ENCODE data around the gene AMZ2.
"Not testable (repeated sequence)": the region's sequence is repeated elsewhere in the genome, so short reads cannot be mapped to it uniquely, and the experiment has no call there.

The AMZ2 gene

GRCh38 chr17:68210570-68211315 is 37.1 kb upstream of the AMZ2 start:
- Mint-ChIP-seq H3K4me3 (no peak overlapping the region), H3K27me3 (no peaks in the 10 kb centered on the region), H3K27ac (no peak overlapping the region), H3K36me3 (ENCODE audit: low read depth) (peaks cover 30% of the 10 kb centered on the region), H3K4me1 (ENCODE audit: low read depth) (peaks cover 42% of the 10 kb centered on the region), H3K9me3 (no peaks in the 10 kb centered on the region)

- H3K27ac Mint-ChIP-seq: peak overlapping the region; percentile 81
- H3K27me3 Mint-ChIP-seq, H3K9me3 Mint-ChIP-seq: not testable (repeated sequence)
- peaks cover 30% of the 10 kb centered on the region for H3K36me3 Mint-ChIP-seq (ENCODE audit: low read depth)
- peaks cover 29% of the 10 kb centered on the region for H3K4me1 Mint-ChIP-seq (ENCODE audit: low read depth)
- H3K4me3 Mint-ChIP-seq: peak overlapping the region; percentile 43
Observed at GRCh38 chr17:68213428-68214411, 34.1 kb upstream of the AMZ2 start.

GRCh38 chr17:68215453-68215852 is 32.4 kb upstream of the AMZ2 start:
- H3K27me3 Mint-ChIP-seq, H3K27ac Mint-ChIP-seq, H3K4me3 Mint-ChIP-seq, H3K9me3 Mint-ChIP-seq: not testable (repeated sequence)
- Mint-ChIP-seq H3K4me1 (ENCODE audit: low read depth) (peaks cover 32% of the 10 kb centered on the region), H3K36me3 (ENCODE audit: low read depth) (peaks cover 26% of the 10 kb centered on the region)

- H3K27me3 Mint-ChIP-seq, H3K4me3 Mint-ChIP-seq, H3K9me3 Mint-ChIP-seq, H3K27ac Mint-ChIP-seq: not testable (repeated sequence)
- Mint-ChIP-seq H3K4me1 (ENCODE audit: low read depth) (peaks cover 17% of the 10 kb centered on the region), H3K36me3 (ENCODE audit: low read depth) (peaks cover 10% of the 10 kb centered on the region)
Observed at GRCh38 chr17:68219429-68219828, 28.4 kb upstream of the AMZ2 start.

- H3K4me3 Mint-ChIP-seq: not testable (repeated sequence)
Observed at GRCh38 chr17:68220186-68220585, 27.7 kb upstream of the AMZ2 start.

GRCh38 chr17:68220786-68221185 is 27.1 kb upstream of the AMZ2 start:
- H3K27me3 Mint-ChIP-seq, H3K27ac Mint-ChIP-seq, H3K4me3 Mint-ChIP-seq, H3K9me3 Mint-ChIP-seq: not testable (repeated sequence)
- H3K36me3 Mint-ChIP-seq (ENCODE audit: low read depth): peaks cover 10% of the 10 kb centered on the region
- peaks cover 11% of the 10 kb centered on the region for H3K4me1 Mint-ChIP-seq (ENCODE audit: low read depth)

More at GRCh38 chr17:68220186-68220585, 27.7 kb upstream of the AMZ2 start:
- peaks cover 11% of the 10 kb centered on the region for H3K4me1 Mint-ChIP-seq (ENCODE audit: low read depth)
- H3K27me3 Mint-ChIP-seq, H3K27ac Mint-ChIP-seq, H3K9me3 Mint-ChIP-seq: not testable (repeated sequence)
- H3K36me3 Mint-ChIP-seq (ENCODE audit: low read depth): peaks cover 10% of the 10 kb centered on the region

GRCh38 chr17:68221786-68222185 is 26.1 kb upstream of the AMZ2 start:
- H3K27ac Mint-ChIP-seq: peak overlapping the region; percentile 4
- H3K9me3 Mint-ChIP-seq: no peaks in the 10 kb centered on the region
- H3K4me1 Mint-ChIP-seq (ENCODE audit: low read depth): peaks cover 8% of the 10 kb centered on the region
- no peak overlapping the region for H3K4me3 Mint-ChIP-seq
- peaks cover 10% of the 10 kb centered on the region for H3K36me3 Mint-ChIP-seq (ENCODE audit: low read depth)
- no peaks in the 10 kb centered on the region for H3K27me3 Mint-ChIP-seq

- no peaks in the 10 kb centered on the region for H3K27me3 Mint-ChIP-seq
- H3K36me3 Mint-ChIP-seq (ENCODE audit: low read depth): peaks cover 10% of the 10 kb centered on the region
- H3K4me1 Mint-ChIP-seq (ENCODE audit: low read depth): peaks cover 10% of the 10 kb centered on the region
- H3K27ac Mint-ChIP-seq: no peak overlapping the region
- H3K9me3 Mint-ChIP-seq: no peaks in the 10 kb centered on the region
- no peak overlapping the region for H3K4me3 Mint-ChIP-seq
Observed at GRCh38 chr17:68222606-68223005, 25.2 kb upstream of the AMZ2 start.

- Mint-ChIP-seq H3K27ac (peak overlapping the region; percentile 45), H3K4me1 (ENCODE audit: low read depth) (peaks cover 29% of the 10 kb centered on the region)
- not testable (repeated sequence) for H3K9me3 Mint-ChIP-seq; H3K36me3 Mint-ChIP-seq (ENCODE audit: low read depth); H3K4me3 Mint-ChIP-seq; H3K27me3 Mint-ChIP-seq
Observed at GRCh38 chr17:68225055-68225454, 22.8 kb upstream of the AMZ2 start.

GRCh38 chr17:68228039-68228680 is 19.7 kb upstream of the AMZ2 start:
- not testable (repeated sequence) for H3K27me3 Mint-ChIP-seq

GRCh38 chr17:68228817-68229570 is 18.8 kb upstream of the AMZ2 start:
- Mint-ChIP-seq H3K27ac (peak overlapping the region; percentile 47), H3K4me1 (ENCODE audit: low read depth) (peaks cover 53% of the 10 kb centered on the region), H3K9me3 (no peaks in the 10 kb centered on the region), H3K36me3 (ENCODE audit: low read depth) (no peaks in the 10 kb centered on the region), H3K27me3 (no peaks in the 10 kb centered on the region), H3K4me3 (no peak overlapping the region)

More at GRCh38 chr17:68228039-68228680, 19.7 kb upstream of the AMZ2 start:
- not testable (repeated sequence) for H3K36me3 Mint-ChIP-seq (ENCODE audit: low read depth); H3K9me3 Mint-ChIP-seq; H3K4me3 Mint-ChIP-seq
- H3K4me1 Mint-ChIP-seq (ENCODE audit: low read depth): peaks cover 44% of the 10 kb centered on the region
- H3K27ac Mint-ChIP-seq: peak overlapping the region; percentile 85

- no peaks in the 10 kb centered on the region for H3K9me3 Mint-ChIP-seq
- no peak overlapping the region for H3K4me3 Mint-ChIP-seq
- H3K27me3 Mint-ChIP-seq: no peaks in the 10 kb centered on the region
- H3K27ac Mint-ChIP-seq: peak overlapping the region; percentile 47
- peaks cover 55% of the 10 kb centered on the region for H3K4me1 Mint-ChIP-seq (ENCODE audit: low read depth)
- no peaks in the 10 kb centered on the region for H3K36me3 Mint-ChIP-seq (ENCODE audit: low read depth)
Observed at GRCh38 chr17:68229619-68230018, 18.2 kb upstream of the AMZ2 start.

- Mint-ChIP-seq H3K4me1 (ENCODE audit: low read depth) (peaks cover 68% of the 10 kb centered on the region), H3K27ac (peak overlapping the region; percentile 55)
- H3K9me3 Mint-ChIP-seq; H3K36me3 Mint-ChIP-seq (ENCODE audit: low read depth); H3K27me3 Mint-ChIP-seq; H3K4me3 Mint-ChIP-seq: not testable (repeated sequence)
Observed at GRCh38 chr17:68231131-68231530, 16.7 kb upstream of the AMZ2 start.

- no peak overlapping the region for H3K27ac Mint-ChIP-seq
- no peaks in the 10 kb centered on the region for H3K27me3 Mint-ChIP-seq
- H3K4me1 Mint-ChIP-seq (ENCODE audit: low read depth): peaks cover 68% of the 10 kb centered on the region
- H3K36me3 Mint-ChIP-seq (ENCODE audit: low read depth): no peaks in the 10 kb centered on the region
- no peaks in the 10 kb centered on the region for H3K9me3 Mint-ChIP-seq
- H3K4me3 Mint-ChIP-seq: no peak overlapping the region
Observed at GRCh38 chr17:68231541-68231940, 16.3 kb upstream of the AMZ2 start.
